Endodermal cell (in vitro differentiated cells): ENCODE data around the gene C20orf144. TPM values are rescaled to one million over a fixed set of nuclear protein-coding genes. Genes with fewer than 3 reads are reported as not detected.
"Not testable (repeated sequence)": the region's sequence is repeated elsewhere in the genome, so short reads cannot be mapped to it uniquely, and the experiment has no call there.

ENCODE experiments used
- DNase-seq: peaks from one replicate; pipeline ENCODE4 v3.0.0-alpha.2; 2017
- H3K27ac ChIP-seq: 2 replicates; pipeline ENCODE4 v1.5.1; 2013; ENCODE audit warnings: mild to moderate bottlenecking, low read depth, low read length, moderate library complexity
- H3K27me3 ChIP-seq: 2 replicates; pipeline ENCODE4 v1.6.1; 2013; ENCODE audit warnings: mild to moderate bottlenecking, low read length, moderate library complexity; ENCODE audit not compliant: insufficient read depth, control insufficient read depth, poor library complexity, severe bottlenecking
- H3K36me3 ChIP-seq: 2 replicates; pipeline ENCODE4 v1.7.0; 2013; ENCODE audit warnings: mild to moderate bottlenecking, low read length, moderate library complexity; ENCODE audit not compliant: control insufficient read depth, insufficient read depth
- H3K4me1 ChIP-seq: one replicate; pipeline ENCODE4 v1.7.0; 2013; ENCODE audit warnings: low read length; ENCODE audit not compliant: control insufficient read depth, insufficient read depth
- H3K4me3 ChIP-seq: 2 replicates; pipeline ENCODE4 v1.5.1; 2013; ENCODE audit warnings: mild to moderate bottlenecking, low read length, moderate library complexity
- H3K9ac ChIP-seq: 2 replicates; pipeline ENCODE4 v1.6.1; 2013; ENCODE audit warnings: mild to moderate bottlenecking, low read length, moderate library complexity; ENCODE audit not compliant: poor library complexity, severe bottlenecking; ENCODE audit errors: extremely low read depth
- H3K9me3 ChIP-seq: 2 replicates; pipeline ENCODE4 v1.6.1; 2013; ENCODE audit warnings: mild to moderate bottlenecking, low read length, moderate library complexity; ENCODE audit not compliant: control insufficient read depth
- H3K27ac Mint-ChIP-seq: 2 replicates; pipeline ENCODE4 v1.8.0; 2020; ENCODE audit warnings: mixed read lengths
- H3K27me3 Mint-ChIP-seq: 2 replicates; pipeline ENCODE4 v1.8.0; 2021; ENCODE audit warnings: mild to moderate bottlenecking, mixed read lengths; ENCODE audit not compliant: insufficient read depth
- H3K36me3 Mint-ChIP-seq: 2 replicates; pipeline ENCODE4 v1.8.0; 2020; ENCODE audit warnings: low read depth, mixed read lengths
- H3K4me1 Mint-ChIP-seq: 2 replicates; pipeline ENCODE4 v1.8.0; 2020; ENCODE audit warnings: mixed read lengths
- H3K4me3 Mint-ChIP-seq: 2 replicates; pipeline ENCODE4 v1.8.0; 2020; ENCODE audit warnings: mild to moderate bottlenecking, moderate library complexity, mixed read lengths
- H3K9me3 Mint-ChIP-seq: 2 replicates; pipeline ENCODE4 v1.8.0; 2020; ENCODE audit warnings: mild to moderate bottlenecking, mixed read lengths
- WGBS, 2 experiments: methylation state at CpG; one replicate each; pipeline versions ENCODE4 v1.1.5 to v1.1.7; 2013; ENCODE audit warnings: missing lambda C conversion rate in 2 of 2, mixed read lengths in 1 of 2; ENCODE audit not compliant: insufficient coverage in 1 of 2, insufficient read length in 1 of 2; 5-methylcytosine and 5-hydroxymethylcytosine counted together
- total RNA-seq, 2 donors: library from RNA; stranded (reverse); fragmentation: NEBNext Ultra II Directional in 1 of 2; extraction: Animal tissue kit (Norgen Biotek cat#: 25700) in 1 of 2; gene quantifications; 2 replicates in 1 of 2; 3 replicates in 1 of 2; pipeline ENCODE4 v1.2.1, GENCODE V29; 2021
- TF ChIP-seq, protein P1 (sequence below): fragments of 200-600 bp; sonication (generic); conservative IDR thresholded peaks from 2 replicates; pipeline ENCODE4 v1.5.0; 2021; ENCODE audit warnings: antibody characterized with exemption, mild to moderate bottlenecking

The C20orf144 gene
- total RNA-seq, 2 donors from 2014 or later, result 0.44 TPM; not detected in 1

DNA sequence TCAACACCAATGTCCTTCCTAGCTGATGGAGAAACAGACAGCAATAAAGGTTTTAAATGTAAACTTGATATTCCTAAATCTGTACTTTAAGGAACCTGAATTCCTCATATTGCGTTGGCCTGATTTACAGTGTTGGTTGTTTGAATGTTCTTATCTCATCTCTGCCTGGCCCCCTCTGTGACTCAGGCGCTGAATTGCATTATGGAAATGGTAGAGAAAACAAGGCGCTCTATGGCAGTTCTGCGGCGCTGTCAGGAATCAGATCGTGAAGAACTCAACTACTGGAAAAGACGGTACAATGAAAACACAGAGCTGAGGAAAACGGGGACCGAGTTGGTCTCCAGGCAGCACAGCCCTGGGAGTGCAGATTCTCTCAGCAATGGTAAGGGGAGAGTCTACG lies 32.6 kb upstream of the C20orf144 start:
- TF ChIP-seq, protein P1, sequence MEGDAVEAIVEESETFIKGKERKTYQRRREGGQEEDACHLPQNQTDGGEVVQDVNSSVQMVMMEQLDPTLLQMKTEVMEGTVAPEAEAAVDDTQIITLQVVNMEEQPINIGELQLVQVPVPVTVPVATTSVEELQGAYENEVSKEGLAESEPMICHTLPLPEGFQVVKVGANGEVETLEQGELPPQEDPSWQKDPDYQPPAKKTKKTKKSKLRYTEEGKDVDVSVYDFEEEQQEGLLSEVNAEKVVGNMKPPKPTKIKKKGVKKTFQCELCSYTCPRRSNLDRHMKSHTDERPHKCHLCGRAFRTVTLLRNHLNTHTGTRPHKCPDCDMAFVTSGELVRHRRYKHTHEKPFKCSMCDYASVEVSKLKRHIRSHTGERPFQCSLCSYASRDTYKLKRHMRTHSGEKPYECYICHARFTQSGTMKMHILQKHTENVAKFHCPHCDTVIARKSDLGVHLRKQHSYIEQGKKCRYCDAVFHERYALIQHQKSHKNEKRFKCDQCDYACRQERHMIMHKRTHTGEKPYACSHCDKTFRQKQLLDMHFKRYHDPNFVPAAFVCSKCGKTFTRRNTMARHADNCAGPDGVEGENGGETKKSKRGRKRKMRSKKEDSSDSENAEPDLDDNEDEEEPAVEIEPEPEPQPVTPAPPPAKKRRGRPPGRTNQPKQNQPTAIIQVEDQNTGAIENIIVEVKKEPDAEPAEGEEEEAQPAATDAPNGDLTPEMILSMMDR, result no peak
- H3K36me3 ChIP-seq, result peaks cover 69% of the 10 kb centered on the region
- Mint-ChIP-seq H3K4me3 (no peak overlapping the region), H3K4me1 (no peaks in the 10 kb centered on the region), H3K27ac (peak overlapping the region; percentile 11), H3K9me3 (no peaks in the 10 kb centered on the region), H3K36me3 (peaks cover 86% of the 10 kb centered on the region), H3K27me3 (no peaks in the 10 kb centered on the region)
- H3K9me3 ChIP-seq, result no peaks in the 10 kb centered on the region
- 95 to 99% methylated on average over 10 of the region's 10 CpGs for WGBS, 2 experiments
- DNase-seq, result no peak
- H3K9ac ChIP-seq, result no peak overlapping the region
- no peaks in the 10 kb centered on the region for H3K4me1 ChIP-seq
- no peak overlapping the region for H3K27ac ChIP-seq
- no peak overlapping the region for H3K4me3 ChIP-seq
- H3K27me3 ChIP-seq, result no peaks in the 10 kb centered on the region

DNA sequence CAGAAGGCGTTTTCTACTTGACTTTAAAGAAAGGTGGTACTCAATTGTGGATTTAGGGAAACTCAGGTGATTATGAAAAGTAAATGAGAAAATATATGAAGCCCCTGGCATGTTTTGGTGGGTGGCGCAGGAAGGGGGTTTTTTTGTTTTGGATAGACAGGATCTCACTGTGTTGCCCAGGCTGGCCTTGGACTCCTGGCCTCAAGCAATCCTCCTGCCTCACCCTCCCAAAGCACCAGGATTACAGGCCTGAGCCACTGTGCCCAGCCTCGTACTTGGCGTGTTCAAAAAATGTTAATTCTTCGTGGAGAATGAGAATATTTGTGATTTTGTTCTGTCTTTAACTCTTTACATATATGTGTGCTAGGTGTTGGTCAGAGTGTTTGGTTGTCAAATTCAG lies 32.1 kb upstream of the C20orf144 start:
- Mint-ChIP-seq H3K36me3 (peaks cover 85% of the 10 kb centered on the region), H3K27me3 (no peaks in the 10 kb centered on the region), H3K27ac (no peak overlapping the region), H3K9me3 (no peaks in the 10 kb centered on the region), H3K4me1 (no peaks in the 10 kb centered on the region), H3K4me3 (no peak overlapping the region)
- Histone ChIP-seq H3K27ac (no peak overlapping the region), H3K9me3 (no peaks in the 10 kb centered on the region), H3K27me3 (no peaks in the 10 kb centered on the region), H3K36me3 (peaks cover 65% of the 10 kb centered on the region), H3K9ac (no peak overlapping the region), H3K4me1 (no peaks in the 10 kb centered on the region), H3K4me3 (no peak overlapping the region)
- DNase-seq, result no peak
- WGBS, 2 experiments, result 93 to 95% methylated on average over 3 to 5 of the region's 5 CpGs
- TF ChIP-seq, protein P1, result no peak

GRCh38 chr20:33630507-33630906 lies 31.6 kb upstream of the C20orf144 start:
- Histone ChIP-seq H3K9ac (no peak overlapping the region), H3K27me3 (no peaks in the 10 kb centered on the region), H3K4me3 (no peak overlapping the region), H3K4me1 (no peaks in the 10 kb centered on the region), H3K36me3 (peaks cover 64% of the 10 kb centered on the region), H3K27ac (no peak overlapping the region), H3K9me3 (no peaks in the 10 kb centered on the region)
- H3K36me3 Mint-ChIP-seq, result peaks cover 79% of the 10 kb centered on the region
- no peak for DNase-seq
- no peaks in the 10 kb centered on the region for H3K27me3 Mint-ChIP-seq
- H3K4me3 Mint-ChIP-seq, result no peak overlapping the region
- WGBS, 2 experiments, result 94 to 97% methylated on average over 4 of the region's 4 CpGs
- no peaks in the 10 kb centered on the region for H3K9me3 Mint-ChIP-seq
- TF ChIP-seq, protein P1, result no peak
- H3K27ac Mint-ChIP-seq, result no peak overlapping the region
- no peaks in the 10 kb centered on the region for H3K4me1 Mint-ChIP-seq

DNA sequence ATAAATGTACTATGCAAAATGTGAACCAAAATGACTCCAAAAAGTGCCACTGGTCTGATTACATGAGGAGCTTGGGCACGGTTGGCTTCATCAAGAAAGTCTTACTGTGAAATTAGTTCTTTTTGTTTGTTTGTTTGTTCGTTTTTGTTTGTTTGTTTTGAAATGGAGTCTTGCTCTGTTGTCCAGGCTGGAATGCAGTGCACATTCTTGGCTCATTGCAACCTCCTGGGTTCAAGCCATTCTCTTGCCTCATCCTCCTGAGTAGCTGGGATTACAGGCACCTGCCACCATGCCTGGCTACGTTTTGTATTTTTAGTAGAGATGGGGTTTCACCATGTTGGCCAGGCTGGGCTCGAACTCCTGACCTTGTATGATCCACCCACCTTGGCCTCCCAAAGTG lies 30.2 kb upstream of the C20orf144 start:
- not testable (repeated sequence) for H3K9me3 ChIP-seq, H3K27ac Mint-ChIP-seq, H3K9me3 Mint-ChIP-seq, H3K9ac ChIP-seq, H3K27me3 ChIP-seq, H3K4me1 Mint-ChIP-seq, H3K4me1 ChIP-seq, H3K27ac ChIP-seq, H3K4me3 Mint-ChIP-seq, H3K27me3 Mint-ChIP-seq, H3K4me3 ChIP-seq, DNase-seq
- 93 to 94% methylated on average over 3 to 4 of the region's 4 CpGs for WGBS, 2 experiments
- H3K36me3 Mint-ChIP-seq, result peaks cover 72% of the 10 kb centered on the region
- peaks cover 60% of the 10 kb centered on the region for H3K36me3 ChIP-seq
